22Rv1 (cell line): Measurements from ENCODE around the gene FBXL3.

Source experiments
- CTCF ChIP-seq: fragments of 450-650 bp; IDR thresholded peaks from 2 replicates; pipeline ENCODE4 v1.5.1; 2017; ENCODE audit warnings: mild to moderate bottlenecking
- ZFX ChIP-seq: fragments of 450-650 bp; IDR thresholded peaks from 2 replicates; pipeline ENCODE4 v1.6.1; 2017; ENCODE audit warnings: antibody characterized with exemption, borderline replicate concordance

GRCh38 chr13:77026861-77027621 is at the start of gene FBXL3:
- no peak for TF ChIP-seq ZFX
- TF ChIP-seq CTCF: no peak
